ENCODE data around the gene SFRP4. TPM values are rescaled to one million over a fixed set of nuclear protein-coding genes. Genes with fewer than 3 reads are reported as not detected.

Gene SFRP4
- total and polyA plus RNA-seq, 4 donors, result under 0.01 to 0.28 (median 0.19) TPM

DNA sequence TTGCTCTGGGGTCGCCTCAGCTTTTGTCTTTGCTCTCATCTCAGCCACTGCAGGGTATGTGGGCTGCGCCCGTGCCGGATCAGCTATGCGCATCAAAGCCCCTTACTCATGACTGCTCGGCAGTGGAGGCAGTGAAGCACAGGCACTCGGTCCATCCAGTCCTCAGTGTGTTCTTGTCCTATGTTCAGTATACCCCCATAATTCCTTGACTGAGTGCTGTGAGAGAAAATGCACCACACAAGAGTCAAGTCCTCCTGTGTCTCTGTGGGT lies 31.3 kb upstream of the SFRP4 start (continued):
- TF ChIP-seq, protein P1, sequence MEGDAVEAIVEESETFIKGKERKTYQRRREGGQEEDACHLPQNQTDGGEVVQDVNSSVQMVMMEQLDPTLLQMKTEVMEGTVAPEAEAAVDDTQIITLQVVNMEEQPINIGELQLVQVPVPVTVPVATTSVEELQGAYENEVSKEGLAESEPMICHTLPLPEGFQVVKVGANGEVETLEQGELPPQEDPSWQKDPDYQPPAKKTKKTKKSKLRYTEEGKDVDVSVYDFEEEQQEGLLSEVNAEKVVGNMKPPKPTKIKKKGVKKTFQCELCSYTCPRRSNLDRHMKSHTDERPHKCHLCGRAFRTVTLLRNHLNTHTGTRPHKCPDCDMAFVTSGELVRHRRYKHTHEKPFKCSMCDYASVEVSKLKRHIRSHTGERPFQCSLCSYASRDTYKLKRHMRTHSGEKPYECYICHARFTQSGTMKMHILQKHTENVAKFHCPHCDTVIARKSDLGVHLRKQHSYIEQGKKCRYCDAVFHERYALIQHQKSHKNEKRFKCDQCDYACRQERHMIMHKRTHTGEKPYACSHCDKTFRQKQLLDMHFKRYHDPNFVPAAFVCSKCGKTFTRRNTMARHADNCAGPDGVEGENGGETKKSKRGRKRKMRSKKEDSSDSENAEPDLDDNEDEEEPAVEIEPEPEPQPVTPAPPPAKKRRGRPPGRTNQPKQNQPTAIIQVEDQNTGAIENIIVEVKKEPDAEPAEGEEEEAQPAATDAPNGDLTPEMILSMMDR (IDR thresholded peaks at IDR 0.05; ENCODE audit: low read depth, low read length, missing input control), result no peak
- TF ChIP-seq NR2F2 (IDR thresholded peaks at IDR 0.05) (no peak), GABPA (IDR thresholded peaks at IDR 0.05 in 1 of 2, conservative IDR thresholded peaks at IDR 0.05 in 1 of 2) (no peak), SP1 (IDR thresholded peaks at IDR 0.05) (no peak), RXRA (IDR thresholded peaks at IDR 0.05) (no peak), FOXA2 (IDR thresholded peaks at IDR 0.05) (no peak)

DNA sequence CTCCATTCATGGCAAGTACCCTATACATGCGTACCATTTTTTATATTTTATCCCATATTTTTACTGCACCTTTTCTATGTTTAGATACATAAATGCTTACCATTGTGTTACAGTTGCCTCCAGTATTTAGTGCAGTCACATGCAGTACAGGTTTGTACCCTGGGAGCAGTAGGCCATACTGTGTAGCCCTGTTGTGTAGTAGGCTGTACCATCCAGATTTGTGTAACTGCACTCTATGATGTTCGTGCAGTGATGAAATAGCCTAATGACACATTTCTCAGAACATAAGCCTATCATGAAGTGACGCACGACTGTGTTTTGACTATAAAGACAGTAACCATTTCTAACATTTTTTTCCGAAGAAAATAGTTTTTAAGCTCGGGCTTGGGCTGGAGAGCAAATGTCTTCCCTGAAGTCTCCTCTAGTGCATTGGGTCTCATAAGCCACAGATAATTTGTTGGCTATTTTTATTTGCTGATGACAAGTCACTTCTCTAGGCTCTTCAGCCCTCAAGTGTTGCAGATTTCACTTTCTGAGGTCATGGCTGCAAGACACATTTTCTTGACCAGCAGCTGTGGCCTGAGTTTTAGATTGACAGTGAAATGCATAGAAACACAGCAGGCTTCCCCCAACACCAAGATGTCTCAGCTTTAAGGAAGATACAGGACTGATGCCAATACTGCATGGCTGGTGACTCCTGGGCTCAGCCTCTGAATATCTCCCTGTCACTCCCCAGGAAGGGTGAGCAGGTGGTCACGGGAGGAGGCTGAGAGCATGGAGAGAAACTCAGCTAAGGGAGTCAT lies 30.7 kb upstream of the SFRP4 start:
- Histone ChIP-seq H3K27me3 (ENCODE audit: control insufficient read depth in 4 of 4, insufficient read depth in 4 of 4, low read length in 3 of 4) (no peaks in the 10 kb centered on the region), H3K9me3 (ENCODE audit: control insufficient read depth in 4 of 4, low read length in 3 of 4) (no peaks in the 10 kb centered on the region), H3K4me3 (ENCODE audit: low read depth in 1 of 3, low read length in 3 of 3) (no peak overlapping the region), H3K27ac (ENCODE audit: low read depth in 1 of 2, low read length in 2 of 2) (no peak overlapping the region), H3K9ac (ENCODE audit: low read depth in 1 of 2, low read length in 2 of 2) (no peak overlapping the region), H3K36me3 (ENCODE audit: control insufficient read depth in 4 of 4, insufficient read depth in 3 of 4, low read depth in 1 of 4, low read length in 3 of 4) (no peaks in the 10 kb centered on the region), H3K4me1 (ENCODE audit: control insufficient read depth in 4 of 4, insufficient read depth in 4 of 4, low read length in 3 of 4) (peaks cover 0 to 9% (median 4%) of the 10 kb centered on the region in 4 donors)
- 95% methylated on average over 7 of the region's 7 CpGs for WGBS
- no peak for TF ChIP-seq JUND (IDR thresholded peaks at IDR 0.05)
- TF ChIP-seq NR2F2 (IDR thresholded peaks at IDR 0.05), result no peak
- TF ChIP-seq SP1 (IDR thresholded peaks at IDR 0.05), result no peak
- no peak for TF ChIP-seq EGR1 (IDR thresholded peaks at IDR 0.05; ENCODE audit: low read depth in 2 of 2)
- no peak for TF ChIP-seq GABPA (IDR thresholded peaks at IDR 0.05 in 1 of 2, conservative IDR thresholded peaks at IDR 0.05 in 1 of 2)
- TF ChIP-seq, protein P2, sequence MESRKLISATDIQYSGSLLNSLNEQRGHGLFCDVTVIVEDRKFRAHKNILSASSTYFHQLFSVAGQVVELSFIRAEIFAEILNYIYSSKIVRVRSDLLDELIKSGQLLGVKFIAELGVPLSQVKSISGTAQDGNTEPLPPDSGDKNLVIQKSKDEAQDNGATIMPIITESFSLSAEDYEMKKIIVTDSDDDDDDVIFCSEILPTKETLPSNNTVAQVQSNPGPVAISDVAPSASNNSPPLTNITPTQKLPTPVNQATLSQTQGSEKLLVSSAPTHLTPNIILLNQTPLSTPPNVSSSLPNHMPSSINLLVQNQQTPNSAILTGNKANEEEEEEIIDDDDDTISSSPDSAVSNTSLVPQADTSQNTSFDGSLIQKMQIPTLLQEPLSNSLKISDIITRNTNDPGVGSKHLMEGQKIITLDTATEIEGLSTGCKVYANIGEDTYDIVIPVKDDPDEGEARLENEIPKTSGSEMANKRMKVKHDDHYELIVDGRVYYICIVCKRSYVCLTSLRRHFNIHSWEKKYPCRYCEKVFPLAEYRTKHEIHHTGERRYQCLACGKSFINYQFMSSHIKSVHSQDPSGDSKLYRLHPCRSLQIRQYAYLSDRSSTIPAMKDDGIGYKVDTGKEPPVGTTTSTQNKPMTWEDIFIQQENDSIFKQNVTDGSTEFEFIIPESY (IDR thresholded peaks at IDR 0.05), result no peak
- no peak for TF ChIP-seq RXRA (IDR thresholded peaks at IDR 0.05)
- TF ChIP-seq RAD21 (IDR thresholded peaks at IDR 0.05), result no peak
- TF ChIP-seq, protein P3, sequence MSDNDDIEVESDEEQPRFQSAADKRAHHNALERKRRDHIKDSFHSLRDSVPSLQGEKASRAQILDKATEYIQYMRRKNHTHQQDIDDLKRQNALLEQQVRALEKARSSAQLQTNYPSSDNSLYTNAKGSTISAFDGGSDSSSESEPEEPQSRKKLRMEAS (IDR thresholded peaks at IDR 0.05), result no peak
- DNase-seq (ENCODE audit: low spot score), result no peak

DNA sequence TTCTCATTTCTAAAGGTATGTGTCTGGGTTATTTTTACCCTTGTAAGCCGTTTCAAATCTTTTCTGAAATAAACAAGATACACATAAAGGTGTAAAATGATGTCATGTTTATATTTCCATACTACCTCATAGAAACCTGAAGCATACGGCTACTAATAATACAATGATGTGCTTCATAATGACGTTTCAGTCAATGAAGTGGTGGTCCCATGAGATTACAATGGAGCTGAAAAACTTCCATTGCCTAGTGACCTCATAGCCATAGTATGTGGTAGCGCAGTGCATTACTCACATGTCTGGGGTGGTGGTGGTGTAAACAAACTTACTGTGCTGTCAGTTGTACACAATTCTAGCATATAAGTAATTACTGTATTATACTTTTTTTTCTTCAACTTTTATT lies 28.7 kb upstream of the SFRP4 start:
- H3K9ac ChIP-seq (ENCODE audit: low read depth in 1 of 2, low read length in 2 of 2), result no peak overlapping the region

More for the DNA sequence above, 28.7 kb upstream of the SFRP4 start:
- TF ChIP-seq RAD21 (IDR thresholded peaks at IDR 0.05) (no peak), GABPA (IDR thresholded peaks at IDR 0.05 in 1 of 2, conservative IDR thresholded peaks at IDR 0.05 in 1 of 2) (no peak), YY1 (IDR thresholded peaks at IDR 0.05) (no peak), HNF4A (conservative IDR thresholded peaks at IDR 0.05) (no peak), NR2F2 (IDR thresholded peaks at IDR 0.05) (no peak), JUND (IDR thresholded peaks at IDR 0.05) (no peak), SP1 (IDR thresholded peaks at IDR 0.05) (no peak)
- TF ChIP-seq, protein P3 (IDR thresholded peaks at IDR 0.05), result no peak
- TF ChIP-seq, protein P1 (IDR thresholded peaks at IDR 0.05; ENCODE audit: low read depth, low read length, missing input control), result no peak
- H3K36me3 ChIP-seq (ENCODE audit: control insufficient read depth in 4 of 4, insufficient read depth in 3 of 4, low read depth in 1 of 4, low read length in 3 of 4), result no peaks in the 10 kb centered on the region
- H3K4me1 ChIP-seq (ENCODE audit: control insufficient read depth in 4 of 4, insufficient read depth in 4 of 4, low read length in 3 of 4), result peaks cover 0 to 9% (median 4%) of the 10 kb centered on the region in 4 donors
- no peak for DNase-seq (ENCODE audit: low spot score)
- H3K9me3 ChIP-seq (ENCODE audit: control insufficient read depth in 4 of 4, low read length in 3 of 4), result no peaks in the 10 kb centered on the region
- no peak overlapping the region for H3K4me3 ChIP-seq (ENCODE audit: low read depth in 1 of 3, low read length in 3 of 3)
- no peaks in the 10 kb centered on the region for H3K27me3 ChIP-seq (ENCODE audit: control insufficient read depth in 4 of 4, insufficient read depth in 4 of 4, low read length in 3 of 4)
- 90% methylated on average over 4 of the region's 4 CpGs for WGBS
- no peak overlapping the region for H3K27ac ChIP-seq (ENCODE audit: low read depth in 1 of 2, low read length in 2 of 2)

All from liver (tissue), 9 donors.